GM23338 (cell line): ENCODE data around the gene DRD4. TPM values are rescaled to one million over a fixed set of nuclear protein-coding genes. Genes with fewer than 3 reads are reported as not detected.

Experiments
- ATAC-seq: fragments of 200-7000 bp; cut with Tn5 transposase; 3 replicates; pipeline ENCODE4 v1.9.1; 2020
- DNase-seq: peaks from one replicate; pipeline ENCODE4 v3.0.0-alpha.2; 2015; ENCODE audit warnings: low spot score
- H2AFZ ChIP-seq: fragments of 200-600 bp; sonication (generic); 2 replicates; pipeline ENCODE4 v1.8.0; 2016; ENCODE audit warnings: antibody characterized with exemption, mild to moderate bottlenecking, moderate library complexity
- H3F3A ChIP-seq: fragments of 200-600 bp; sonication (generic); replicated peaks from 2 replicates; pipeline ENCODE4 v1.8.0; 2017; ENCODE audit warnings: antibody characterized with exemption, mixed run types, low read depth
- H3K27ac ChIP-seq: fragments of 200-600 bp; sonication (generic); 2 replicates; pipeline ENCODE4 v1.6.1; 2016; ENCODE audit warnings: low read depth
- H3K27me3 ChIP-seq: fragments of 200-600 bp; sonication (generic); 2 replicates; pipeline ENCODE4 v1.8.0; 2016; ENCODE audit warnings: mild to moderate bottlenecking, mixed run types, moderate library complexity; ENCODE audit not compliant: insufficient read depth
- H3K36me3 ChIP-seq: fragments of 200-600 bp; sonication (generic); 2 replicates; pipeline ENCODE4 v1.8.0; 2016; ENCODE audit warnings: mild to moderate bottlenecking; ENCODE audit not compliant: insufficient read depth
- H3K4me1 ChIP-seq: fragments of 200-600 bp; sonication (generic); 2 replicates; pipeline ENCODE4 v1.8.0; 2016; ENCODE audit warnings: mild to moderate bottlenecking, moderate library complexity; ENCODE audit not compliant: insufficient read depth
- H3K4me2 ChIP-seq: fragments of 200-600 bp; sonication (generic); 2 replicates; pipeline ENCODE4 v1.7.1; 2017; ENCODE audit warnings: mixed run types
- H3K4me3 ChIP-seq: fragments of 200-600 bp; sonication (generic); 2 replicates; pipeline ENCODE4 v1.6.1; 2016; ENCODE audit warnings: mixed run types
- H3K79me2 ChIP-seq: fragments of 200-600 bp; sonication (generic); replicated peaks from 2 replicates; pipeline ENCODE4 v1.8.0; 2017; ENCODE audit warnings: mild to moderate bottlenecking; ENCODE audit not compliant: insufficient read depth
- H3K9me2 ChIP-seq: fragments of 200-600 bp; sonication (generic); 2 replicates; pipeline ENCODE4 v1.8.0; 2017; ENCODE audit not compliant: insufficient read depth
- H4K20me1 ChIP-seq: fragments of 200-600 bp; sonication (generic); replicated peaks from 2 replicates; pipeline ENCODE4 v1.8.0; 2017; ENCODE audit warnings: mild to moderate bottlenecking; ENCODE audit not compliant: insufficient read depth
- H3K27ac Mint-ChIP-seq: 2 replicates; pipeline ENCODE4 v1.8.0; 2020; ENCODE audit warnings: inconsistent platforms, mild to moderate bottlenecking, moderate library complexity, mixed read lengths
- H3K27me3 Mint-ChIP-seq: 3 replicates; pipeline ENCODE4 v1.8.0; 2022; ENCODE audit warnings: low read depth, mild to moderate bottlenecking, moderate library complexity, mixed read lengths, inconsistent platforms; ENCODE audit not compliant: insufficient read depth, poor library complexity
- H3K36me3 Mint-ChIP-seq: 3 replicates; pipeline ENCODE4 v1.8.0; 2021; ENCODE audit warnings: low read depth, mild to moderate bottlenecking, inconsistent platforms, moderate library complexity, mixed read lengths
- H3K4me1 Mint-ChIP-seq: 3 replicates; pipeline ENCODE4 v1.8.0; 2020; ENCODE audit warnings: mild to moderate bottlenecking, inconsistent platforms, mixed read lengths
- H3K4me3 Mint-ChIP-seq: 3 replicates; pipeline ENCODE4 v1.8.0; 2021; ENCODE audit warnings: moderate library complexity, mild to moderate bottlenecking, inconsistent platforms, mixed read lengths
- H3K9me3 Mint-ChIP-seq: 3 replicates; pipeline ENCODE4 v1.8.0; 2020; ENCODE audit warnings: moderate library complexity, mild to moderate bottlenecking, inconsistent platforms, mixed read lengths
- CREB1 ChIP-seq: fragments of 250-450 bp; sonication (Bioruptor Pico); IDR thresholded peaks from 2 replicates; pipeline ENCODE4 v1.5.0; 2020; ENCODE audit warnings: low read depth, mild to moderate bottlenecking, moderate library complexity
- ETS1 ChIP-seq: IDR thresholded peaks from 2 replicates; pipeline ENCODE4 v1.6.1; 2016; ENCODE audit warnings: antibody characterized with exemption
- EZH2 ChIP-seq: fragments of 200-600 bp; sonication (generic); IDR thresholded peaks from one replicate; pipeline ENCODE4 v1.8.0; 2017; ENCODE audit warnings: antibody characterized with exemption, mild to moderate bottlenecking, low read depth; ENCODE audit not compliant: unreplicated experiment
- EZH2phosphoT487 ChIP-seq: fragments of 200-600 bp; sonication (generic); IDR thresholded peaks from one replicate; pipeline ENCODE4 v1.8.1; 2018; ENCODE audit warnings: antibody characterized with exemption; ENCODE audit not compliant: unreplicated experiment
- JUNB ChIP-seq: IDR thresholded peaks from one replicate; pipeline ENCODE4 v1.6.1; 2016; ENCODE audit warnings: antibody characterized with exemption; ENCODE audit not compliant: unreplicated experiment
- NANOG ChIP-seq: IDR thresholded peaks from 2 replicates; pipeline ENCODE4 v1.6.1; 2016; ENCODE audit warnings: antibody characterized with exemption, borderline replicate concordance
- POLR2AphosphoS5 ChIP-seq: IDR thresholded peaks from 2 replicates; pipeline ENCODE4 v1.6.1; 2016; ENCODE audit warnings: antibody characterized with exemption, low read depth
- REST ChIP-seq: IDR thresholded peaks from one replicate; pipeline ENCODE4 v1.6.1; 2018; ENCODE audit warnings: antibody characterized with exemption; ENCODE audit not compliant: unreplicated experiment
- ZNF114 ChIP-seq: fragments of 250-450 bp; sonication (Bioruptor Pico); IDR thresholded peaks from 2 replicates; pipeline ENCODE4 v1.5.0; 2020; ENCODE audit warnings: mild to moderate bottlenecking, moderate library complexity
- ZNF462 ChIP-seq: fragments of 250-450 bp; sonication (Bioruptor Pico); IDR thresholded peaks from 2 replicates; pipeline ENCODE4 v1.5.0; 2020; ENCODE audit warnings: mild to moderate bottlenecking, moderate library complexity
- polyA plus RNA-seq: library from polyadenylated mRNA; unstranded; fragments of >200 nt; fragmentation: Nextera tagmentation; extraction: Ambion mirVana; gene quantifications from 2 replicates; pipeline ENCODE4 v1.2.1, GENCODE V29; 2016
- total RNA-seq: library from RNA; depleted of rRNA; stranded (reverse); fragments of >200 nt; shearing (Covaris generic); gene quantifications from 2 replicates; pipeline ENCODE4 v1.2.3, GENCODE V29; 2014

DRD4 gene
- total and polyA plus RNA-seq, 2 experiments from 2014 or later: 1.0 to 1.8 TPM

GRCh38 chr11:655036-655726 lies 18.1 kb downstream of the DRD4 start (continued):
- TF ChIP-seq ZNF462 (CRISPR knock-in tag) (no peak), ETS1 (no peak), NANOG (no peak), EZH2phosphoT487 (no peak)

GRCh38 chr11:656426-656825 lies 19.4 kb downstream of the DRD4 start:
- Mint-ChIP-seq H3K9me3 (no peaks in the 10 kb centered on the region), H3K27me3 (peaks cover 12% of the 10 kb centered on the region), H3K4me3 (no peak overlapping the region), H3K36me3 (peaks cover 27% of the 10 kb centered on the region), H3K27ac (no peak overlapping the region), H3K4me1 (no peaks in the 10 kb centered on the region)
- Histone ChIP-seq H3K9me2 (no peaks in the 10 kb centered on the region), H3F3A (peaks cover 10% of the 10 kb centered on the region; the same call in 1 of the 2 replicates), H4K20me1 (peaks cover 6% of the 10 kb centered on the region; the same call in 1 of the 2 replicates), H3K4me2 (no peak overlapping the region), H3K36me3 (peaks cover 13% of the 10 kb centered on the region), H3K4me1 (no peaks in the 10 kb centered on the region), H3K27ac (no peak overlapping the region), H2AFZ (no peak overlapping the region), H3K4me3 (no peak overlapping the region), H3K79me2 (peaks cover 3% of the 10 kb centered on the region; the same call in 1 of the 2 replicates), H3K27me3 (no peaks in the 10 kb centered on the region)
- DNase-seq (no peak), ATAC-seq (no peak)
- TF ChIP-seq JUNB: no peak
- TF ChIP-seq ZNF114 (CRISPR knock-in tag): no peak
- TF ChIP-seq ETS1: no peak
- no peak for TF ChIP-seq REST
- no peak for TF ChIP-seq EZH2phosphoT487
- no peak for TF ChIP-seq NANOG
- TF ChIP-seq POLR2AphosphoS5: no peak
- no peak for TF ChIP-seq CREB1 (CRISPR knock-in tag)
- TF ChIP-seq EZH2: no peak
